CD4-positive, alpha-beta memory T cell (primary cell): ENCODE measurements around the gene ZBTB16. TPM values are rescaled to one million over a fixed set of nuclear protein-coding genes. Genes with fewer than 3 reads are reported as not detected.
A peak's percentile ranks its signal among the peaks of the same experiment; 100 is the strongest.

Source experiments
- CTCF ChIA-PET: fragments of 350-600 bp; sonication (Branson Sonifier 250); formaldehyde crosslinking; loops from one replicate; lab custom pipeline; 2021; ENCODE audit warnings: inconsistent platforms; ENCODE audit not compliant: partially characterized antibody; lab: Charles Lee
- POLR2A ChIA-PET: fragments of 350-600 bp; sonication (Branson Sonifier 250); formaldehyde crosslinking; loops from one replicate; lab custom pipeline; 2021; ENCODE audit not compliant: partially characterized antibody; lab: Charles Lee
- DNase-seq, 5 donors: peaks; one replicate each; pipeline versions ENCODE4 v3.0.0 to v3.0.0-alpha.2; 2020 to 2022; ENCODE audit warnings: mixed read lengths in 1 of 5
- H3K27ac ChIP-seq: one replicate; pipeline ENCODE4 v1.7.0; 2013; ENCODE audit warnings: low read depth, low read length
- H3K27me3 ChIP-seq: 2 replicates; pipeline ENCODE4 v1.7.0; 2013; ENCODE audit warnings: mild to moderate bottlenecking, low read length, moderate library complexity; ENCODE audit not compliant: insufficient read depth
- H3K36me3 ChIP-seq: 2 replicates; pipeline ENCODE4 v1.7.0; 2013; ENCODE audit warnings: mild to moderate bottlenecking, low read length, moderate library complexity; ENCODE audit not compliant: insufficient read depth
- H3K4me1 ChIP-seq: 2 replicates; pipeline ENCODE4 v1.7.0; 2013; ENCODE audit warnings: mild to moderate bottlenecking, low read length, moderate library complexity; ENCODE audit not compliant: insufficient read depth
- H3K4me3 ChIP-seq, 2 donors: one replicate each; pipeline ENCODE4 v1.7.0; 2013; ENCODE audit warnings: low read length in 2 of 2, mild to moderate bottlenecking in 1 of 2
- H3K9me3 ChIP-seq, 2 donors: one replicate each; pipeline ENCODE4 v1.7.0; 2013; ENCODE audit warnings: low read length in 2 of 2, control low read depth in 1 of 2; ENCODE audit not compliant: control insufficient read depth in 1 of 2
- H3K27ac Mint-ChIP-seq, 7 donors: one replicate each; pipeline ENCODE4 v1.8.0; 2020 to 2021; ENCODE audit warnings: mixed read lengths in 7 of 7, mild to moderate bottlenecking in 6 of 7, inconsistent platforms in 3 of 7, moderate library complexity in 3 of 7
- H3K27me3 Mint-ChIP-seq, 2 donors: one replicate each; pipeline ENCODE4 v1.8.0; 2020 to 2021; ENCODE audit warnings: mixed read lengths in 2 of 2
- H3K36me3 Mint-ChIP-seq, 2 donors: one replicate each; pipeline ENCODE4 v1.8.0; 2020 to 2021; ENCODE audit warnings: mixed read lengths in 2 of 2, inconsistent platforms in 1 of 2, mild to moderate bottlenecking in 1 of 2
- H3K4me1 Mint-ChIP-seq, 4 donors: one replicate each; pipeline ENCODE4 v1.8.0; 2020 to 2021; ENCODE audit warnings: mixed read lengths in 4 of 4, mild to moderate bottlenecking in 1 of 4
- H3K4me3 Mint-ChIP-seq, 8 donors: one replicate each; pipeline ENCODE4 v1.8.0; 2020 to 2021; ENCODE audit warnings: mixed read lengths in 8 of 8, mild to moderate bottlenecking in 7 of 8, moderate library complexity in 6 of 8, inconsistent platforms in 3 of 8
- H3K9me3 Mint-ChIP-seq, 8 donors: one replicate each; pipeline ENCODE4 v1.8.0; 2020 to 2021; ENCODE audit warnings: mixed read lengths in 8 of 8, mild to moderate bottlenecking in 5 of 8, inconsistent platforms in 3 of 8, moderate library complexity in 1 of 8
- intact Hi-C: fragments of 100-400 bp; cut with micrococcal nuclease; formaldehyde crosslinking; loops from one replicate; pipeline ENCODE4 v1.15.1; 2023
- polyA plus RNA-seq, 2 donors: library from polyadenylated mRNA; unstranded; fragments of 300-500 nt; fragmentation: Illumina TruSeq; gene quantifications; one replicate each; pipeline ENCODE4 v1.2.3, GENCODE V29; 2021
- total RNA-seq, 2 experiments: library from RNA; stranded (reverse); gene quantifications; one replicate each; pipeline ENCODE4 v1.2.3, GENCODE V29; 2021

The ZBTB16 gene
- total and polyA plus RNA-seq, 4 experiments from 2014 or later: 5.6 to 28.4 (median 8.6) TPM

DNA sequence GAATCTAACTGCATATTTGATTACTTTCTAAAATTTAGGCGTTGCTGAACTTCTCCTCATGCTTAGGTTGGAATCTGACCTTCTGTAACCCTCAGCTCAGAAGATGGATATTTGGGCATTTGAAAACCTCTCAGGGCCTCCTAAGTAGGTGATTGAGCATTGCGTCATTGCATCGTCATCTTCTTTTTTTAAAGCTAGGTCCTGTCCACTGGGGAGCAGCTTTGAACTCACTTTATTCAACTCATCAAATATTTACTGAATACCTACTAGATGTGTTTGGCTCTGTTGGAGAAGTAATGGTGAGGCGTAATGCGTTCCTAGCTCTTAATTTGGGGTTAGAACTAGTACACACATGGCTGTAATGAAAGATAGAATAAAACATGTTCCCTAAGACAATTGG lies 56.8 kb downstream of the ZBTB16 start:
- Histone ChIP-seq H3K27ac (no peak overlapping the region), H3K36me3 (no peaks in the 10 kb centered on the region), H3K4me3 (no peak overlapping the region), H3K4me1 (no peaks in the 10 kb centered on the region), H3K9me3 (no peaks in the 10 kb centered on the region), H3K27me3 (no peaks in the 10 kb centered on the region)
- Mint-ChIP-seq H3K27ac (no peak overlapping the region), H3K9me3 (no peaks in the 10 kb centered on the region), H3K36me3 (peaks cover 0 to 5% of the 10 kb centered on the region in 2 donors), H3K4me1 (peaks cover 5 to 17% (median 13%) of the 10 kb centered on the region in 4 donors), H3K4me3 (no peak overlapping the region), H3K27me3 (peaks cover 7 to 9% of the 10 kb centered on the region in 2 donors)
- CTCF ChIA-PET: interaction anchor here (0.8 to 1.2 kb wide), 3 partner anchors 8 to 55 kb away, joined by 3 read pairs; no protein-coding TSS in a partner anchor
- DNase-seq: no peak
- intact Hi-C loops: no loop called here
- POLR2A ChIA-PET: no interaction called here

DNA sequence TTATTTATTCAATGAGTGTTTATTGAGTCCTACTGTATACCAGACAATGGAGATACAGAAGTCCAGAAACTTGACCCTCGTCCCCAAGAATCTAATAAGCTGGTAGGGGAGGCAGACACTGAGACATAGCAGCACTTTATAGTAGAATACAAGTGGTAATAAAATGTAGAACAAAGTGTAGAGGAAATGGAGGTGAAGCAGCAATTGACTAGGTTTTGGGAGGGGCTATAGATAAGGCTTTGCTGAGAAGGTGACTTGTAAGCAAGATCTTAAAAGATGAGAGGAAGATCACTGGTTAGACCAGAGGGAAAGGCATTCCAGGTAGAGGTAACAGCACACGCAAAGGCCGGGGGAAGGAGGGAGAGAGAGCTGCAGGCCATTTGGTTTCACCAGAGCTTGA lies 57.3 kb downstream of the ZBTB16 start:
- no peaks in the 10 kb centered on the region for H3K27me3 ChIP-seq
- Mint-ChIP-seq H3K27ac (peak overlapping the region in 1 of 7 donors; percentile 26), H3K4me1 (peaks cover 6 to 16% (median 10%) of the 10 kb centered on the region in 4 donors), H3K36me3 (peaks cover 0 to 5% of the 10 kb centered on the region in 2 donors), H3K27me3 (peaks cover 4 to 7% of the 10 kb centered on the region in 2 donors), H3K4me3 (peak overlapping the region in 1 of 8 donors; percentile 29), H3K9me3 (no peaks in the 10 kb centered on the region)
- H3K36me3 ChIP-seq: no peaks in the 10 kb centered on the region
- intact Hi-C loops: no loop called here
- POLR2A ChIA-PET: no interaction called here
- H3K4me3 ChIP-seq: no peak overlapping the region
- H3K4me1 ChIP-seq: no peaks in the 10 kb centered on the region
- no peaks in the 10 kb centered on the region for H3K9me3 ChIP-seq
- CTCF ChIA-PET: interaction anchor here (0.9 to 1.2 kb wide), 2 partner anchors 30 to 55 kb away, joined by 3 read pairs; no protein-coding TSS in a partner anchor
- no peak overlapping the region for H3K27ac ChIP-seq
- DNase-seq: no peak

DNA sequence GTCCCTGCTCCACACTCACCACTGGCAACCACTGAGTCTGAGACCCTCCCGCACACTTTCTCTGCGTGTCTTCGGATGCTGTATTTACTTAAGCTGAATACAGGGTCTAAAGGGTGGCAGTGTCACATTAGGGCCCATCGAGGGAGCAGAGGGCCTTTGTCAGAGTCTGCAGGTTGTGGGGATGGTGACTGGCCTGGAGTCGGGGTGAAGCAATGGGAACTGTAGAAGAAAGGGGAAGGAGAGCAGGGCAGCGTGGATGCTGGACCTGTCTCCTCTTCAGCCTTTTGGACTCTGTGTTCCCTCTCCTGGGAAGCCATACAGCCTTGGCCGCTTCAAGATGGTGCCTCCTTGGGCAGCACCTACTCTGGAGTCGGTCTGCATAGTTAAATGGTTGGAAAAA lies 61.1 kb downstream of the ZBTB16 start:
- Histone ChIP-seq H3K27ac (no peak overlapping the region), H3K4me3 (no peak overlapping the region), H3K9me3 (no peaks in the 10 kb centered on the region), H3K4me1 (no peaks in the 10 kb centered on the region), H3K27me3 (no peaks in the 10 kb centered on the region), H3K36me3 (no peaks in the 10 kb centered on the region)
- intact Hi-C loops: loop anchor here (5.0 kb wide), 1 partner anchor 43 kb away; no protein-coding TSS in a partner anchor
- Mint-ChIP-seq H3K9me3 (no peaks in the 10 kb centered on the region), H3K4me3 (no peak overlapping the region), H3K36me3 (peaks cover 0 to 4% of the 10 kb centered on the region in 2 donors), H3K4me1 (peaks cover 4 to 22% (median 10%) of the 10 kb centered on the region in 4 donors), H3K27me3 (peaks cover 3 to 5% of the 10 kb centered on the region in 2 donors), H3K27ac (peak overlapping the region in 1 of 7 donors; percentile 30)
- DNase-seq: no peak
- ChIA-PET POLR2A (no interaction called here), CTCF (no interaction called here)

DNA sequence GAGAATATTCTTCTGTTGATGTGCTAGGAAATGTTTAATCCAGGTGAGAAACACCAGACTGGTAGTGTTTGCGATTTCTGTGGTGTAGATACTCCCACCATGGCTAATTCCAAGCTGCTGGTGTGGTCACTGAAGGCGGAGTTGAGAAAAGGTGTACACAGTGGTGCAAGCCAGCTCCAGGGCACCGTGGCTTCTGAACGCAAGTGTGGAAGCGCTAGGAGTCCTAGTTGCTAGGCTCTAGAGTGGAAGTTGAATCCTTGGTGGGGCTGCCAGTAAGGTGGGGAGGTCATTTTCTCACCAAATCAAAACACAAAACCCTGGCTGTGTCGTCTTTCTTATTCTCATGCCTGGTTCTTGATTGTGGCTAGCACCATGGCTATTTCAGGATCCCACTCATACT lies 61.6 kb downstream of the ZBTB16 start:
- Histone ChIP-seq H3K4me3 (no peak overlapping the region), H3K36me3 (no peaks in the 10 kb centered on the region), H3K27ac (no peak overlapping the region), H3K4me1 (no peaks in the 10 kb centered on the region), H3K9me3 (no peaks in the 10 kb centered on the region), H3K27me3 (no peaks in the 10 kb centered on the region)
- Mint-ChIP-seq H3K27ac (peak overlapping the region in 1 of 7 donors; percentile 17), H3K9me3 (no peaks in the 10 kb centered on the region), H3K36me3 (peaks cover 0 to 6% of the 10 kb centered on the region in 2 donors), H3K4me3 (peak overlapping the region in 1 of 8 donors; percentile 2), H3K27me3 (peaks cover 3 to 5% of the 10 kb centered on the region in 2 donors), H3K4me1 (peaks cover 4 to 22% (median 10%) of the 10 kb centered on the region in 4 donors)
- POLR2A ChIA-PET: no interaction called here
- no peak for DNase-seq
- intact Hi-C loops: loop anchor here (5.0 kb wide), 1 partner anchor 44 kb away; no protein-coding TSS in a partner anchor
- CTCF ChIA-PET: no interaction called here

DNA sequence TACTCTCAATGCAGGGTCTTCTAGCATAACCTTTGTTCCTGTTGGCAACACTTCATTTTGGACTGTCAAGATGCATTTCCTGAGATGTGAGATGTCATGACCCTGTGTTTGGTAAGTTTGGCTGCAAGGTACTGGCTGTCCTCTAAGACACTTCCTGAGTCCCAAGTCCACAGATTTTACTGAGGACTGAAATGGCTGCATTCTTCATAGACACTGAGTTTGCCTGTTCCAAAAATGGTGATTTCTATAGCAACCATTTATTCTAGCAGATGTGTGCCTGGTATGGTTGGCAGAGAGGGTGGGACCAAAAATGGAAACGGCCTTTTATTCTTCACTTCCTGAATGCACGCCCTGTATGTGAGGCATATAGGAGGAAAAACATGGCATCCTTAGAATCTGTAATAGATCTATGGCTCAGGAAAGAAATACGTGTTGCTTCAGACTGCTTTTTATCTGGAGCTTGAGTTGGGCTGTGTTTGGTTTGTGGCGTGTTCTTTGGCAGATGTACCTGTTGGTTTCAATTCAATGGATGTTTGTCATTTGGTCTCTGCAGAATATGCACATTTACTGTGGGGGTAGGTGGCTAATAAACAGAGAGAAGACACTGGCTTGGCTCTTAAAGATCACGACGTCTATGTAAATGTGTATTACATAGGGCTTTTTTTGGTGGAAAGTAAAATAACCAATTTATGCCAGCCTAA lies 62.4 kb downstream of the ZBTB16 start:
- no peak overlapping the region for H3K27ac Mint-ChIP-seq
- Histone ChIP-seq H3K27me3 (no peaks in the 10 kb centered on the region), H3K4me1 (no peaks in the 10 kb centered on the region), H3K36me3 (no peaks in the 10 kb centered on the region), H3K27ac (no peak overlapping the region), H3K4me3 (no peak overlapping the region), H3K9me3 (no peaks in the 10 kb centered on the region)
- H3K4me1 Mint-ChIP-seq: peaks cover 3 to 18% (median 7%) of the 10 kb centered on the region in 4 donors
- H3K36me3 Mint-ChIP-seq: peaks cover 0 to 10% of the 10 kb centered on the region in 2 donors
- peaks cover 3% of the 10 kb centered on the region in 2 donors for H3K27me3 Mint-ChIP-seq
- CTCF ChIA-PET: no interaction called here
- intact Hi-C loops: loop anchor here (5.0 kb wide), 1 partner anchor 45 kb away; no protein-coding TSS in a partner anchor
- peaks cover 0 to 3% (median 0%) of the 10 kb centered on the region in 8 donors for H3K9me3 Mint-ChIP-seq
- H3K4me3 Mint-ChIP-seq: no peak overlapping the region
- POLR2A ChIA-PET: no interaction called here
- no peak for DNase-seq

DNA sequence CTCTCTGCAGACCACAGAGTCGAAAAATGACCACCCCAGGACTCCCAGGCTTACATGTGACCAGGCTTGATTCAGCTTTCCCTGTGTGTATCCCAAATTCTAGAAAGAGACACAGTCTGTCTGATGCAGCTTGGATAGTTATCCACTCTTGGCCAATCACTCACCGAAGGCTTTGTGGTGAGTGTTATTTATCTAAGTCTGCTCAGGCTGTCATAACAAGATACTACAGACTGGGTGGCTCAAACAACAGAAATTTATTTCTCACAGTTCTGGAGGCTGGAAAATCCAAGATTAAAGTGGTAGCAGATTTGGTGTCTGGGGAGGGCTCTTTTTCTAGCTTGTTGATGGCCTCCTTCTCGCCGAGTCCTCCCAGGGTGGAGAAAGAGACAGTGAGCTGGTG lies 63.2 kb downstream of the ZBTB16 start:
- ChIA-PET POLR2A (no interaction called here), CTCF (no interaction called here)
- Mint-ChIP-seq H3K36me3 (peaks cover 0 to 10% of the 10 kb centered on the region in 2 donors), H3K4me3 (no peak overlapping the region), H3K9me3 (peaks cover 0 to 3% (median 0%) of the 10 kb centered on the region in 8 donors), H3K4me1 (peaks cover 4 to 11% (median 5%) of the 10 kb centered on the region in 4 donors), H3K27me3 (no peaks in the 10 kb centered on the region), H3K27ac (no peak overlapping the region)
- Histone ChIP-seq H3K27ac (no peak overlapping the region), H3K4me1 (no peaks in the 10 kb centered on the region), H3K9me3 (no peaks in the 10 kb centered on the region), H3K36me3 (no peaks in the 10 kb centered on the region), H3K4me3 (no peak overlapping the region), H3K27me3 (no peaks in the 10 kb centered on the region)
- no peak for DNase-seq
- intact Hi-C loops: loop anchor here (5.0 kb wide), 1 partner anchor 45 kb away; no protein-coding TSS in a partner anchor

DNA sequence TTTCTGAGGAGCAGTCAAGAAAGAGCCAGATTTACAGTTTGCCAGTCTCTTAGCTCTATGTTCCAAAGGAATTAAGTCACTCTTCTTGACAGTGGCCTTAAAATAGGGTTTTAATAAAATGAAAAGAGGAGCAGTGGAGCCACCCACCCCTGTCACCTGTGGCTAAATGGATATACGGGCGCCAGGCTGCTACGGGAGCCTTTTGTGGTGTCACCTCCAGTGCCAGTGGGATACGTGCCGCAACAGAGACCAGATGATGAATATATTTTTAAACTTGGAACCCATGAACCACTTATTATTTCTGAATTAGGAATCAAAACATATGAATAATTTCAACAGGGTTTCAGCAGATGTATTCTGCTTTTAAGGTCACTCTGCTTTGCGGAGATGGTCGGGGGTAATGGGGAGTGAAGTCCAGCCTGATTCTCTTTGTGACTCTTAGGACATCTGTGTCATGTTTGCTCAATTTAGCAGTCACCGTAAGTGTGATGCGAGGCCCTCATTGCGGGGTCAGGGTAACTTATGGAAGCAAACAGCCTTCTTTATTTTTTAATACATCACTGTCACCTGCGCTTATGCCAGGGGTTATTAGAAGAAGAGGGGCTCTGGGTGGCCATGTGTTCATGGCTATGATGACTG lies 64.3 kb downstream of the ZBTB16 start:
- Mint-ChIP-seq H3K27ac (no peak overlapping the region), H3K4me1 (peaks cover 4 to 9% (median 4%) of the 10 kb centered on the region in 4 donors), H3K4me3 (no peak overlapping the region), H3K27me3 (no peaks in the 10 kb centered on the region), H3K36me3 (peaks cover 0 to 10% of the 10 kb centered on the region in 2 donors), H3K9me3 (peaks cover 0 to 3% (median 0%) of the 10 kb centered on the region in 8 donors)
- POLR2A ChIA-PET: no interaction called here
- no peaks in the 10 kb centered on the region for H3K4me1 ChIP-seq
- intact Hi-C loops: loop anchor here (5.0 kb wide), 1 partner anchor 47 kb away; no protein-coding TSS in a partner anchor
- H3K4me3 ChIP-seq: no peak overlapping the region
- no peaks in the 10 kb centered on the region for H3K27me3 ChIP-seq
- H3K9me3 ChIP-seq: no peaks in the 10 kb centered on the region
- no peak overlapping the region for H3K27ac ChIP-seq
- no peaks in the 10 kb centered on the region for H3K36me3 ChIP-seq
- CTCF ChIA-PET: no interaction called here
- DNase-seq: no peak
